ENCODE data around the gene ALG14.

DNA sequence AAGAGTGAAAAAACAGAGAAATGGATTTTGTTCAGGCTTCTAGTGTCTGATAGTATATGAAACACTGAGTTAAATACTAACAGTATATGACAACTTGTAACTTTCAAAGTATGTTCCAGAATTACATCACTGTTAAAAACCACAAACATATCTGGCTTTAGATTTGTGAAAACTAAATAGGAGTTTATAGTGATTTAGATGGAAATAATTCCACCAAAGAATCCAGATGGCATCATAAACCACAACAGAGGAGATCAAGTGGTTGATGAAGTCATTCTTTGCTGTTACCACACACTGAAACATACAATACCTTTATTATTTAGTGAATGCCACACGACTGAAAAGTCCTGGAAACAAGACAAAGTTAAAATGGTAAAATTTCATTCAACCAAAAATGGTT lies 37.2 kb downstream of the ALG14 start:
- TF ChIP-seq, protein P1, sequence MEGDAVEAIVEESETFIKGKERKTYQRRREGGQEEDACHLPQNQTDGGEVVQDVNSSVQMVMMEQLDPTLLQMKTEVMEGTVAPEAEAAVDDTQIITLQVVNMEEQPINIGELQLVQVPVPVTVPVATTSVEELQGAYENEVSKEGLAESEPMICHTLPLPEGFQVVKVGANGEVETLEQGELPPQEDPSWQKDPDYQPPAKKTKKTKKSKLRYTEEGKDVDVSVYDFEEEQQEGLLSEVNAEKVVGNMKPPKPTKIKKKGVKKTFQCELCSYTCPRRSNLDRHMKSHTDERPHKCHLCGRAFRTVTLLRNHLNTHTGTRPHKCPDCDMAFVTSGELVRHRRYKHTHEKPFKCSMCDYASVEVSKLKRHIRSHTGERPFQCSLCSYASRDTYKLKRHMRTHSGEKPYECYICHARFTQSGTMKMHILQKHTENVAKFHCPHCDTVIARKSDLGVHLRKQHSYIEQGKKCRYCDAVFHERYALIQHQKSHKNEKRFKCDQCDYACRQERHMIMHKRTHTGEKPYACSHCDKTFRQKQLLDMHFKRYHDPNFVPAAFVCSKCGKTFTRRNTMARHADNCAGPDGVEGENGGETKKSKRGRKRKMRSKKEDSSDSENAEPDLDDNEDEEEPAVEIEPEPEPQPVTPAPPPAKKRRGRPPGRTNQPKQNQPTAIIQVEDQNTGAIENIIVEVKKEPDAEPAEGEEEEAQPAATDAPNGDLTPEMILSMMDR (IDR thresholded peaks at IDR 0.05), result no peak
- no peak for TF ChIP-seq POLR2A (IDR thresholded peaks at IDR 0.05)
